Thyroid gland (tissue), 4 donors: ENCODE data around the gene NR3C1. TPM values are rescaled to one million over a fixed set of nuclear protein-coding genes. Genes with fewer than 3 reads are reported as not detected.

Experiments
- DNase-seq, 2 donors: peaks; one replicate each; pipeline ENCODE4 v3.0.0-alpha.2; 2019
- H3K27ac ChIP-seq, 3 donors: fragments of 200-600 bp; sonication (generic); 1 replicate in 2 of 3; 2 replicates in 1 of 3; pipeline ENCODE4 v1.5.1; 2016 to 2019; ENCODE audit warnings: mild to moderate bottlenecking in 1 of 3, moderate library complexity in 1 of 3
- H3K27me3 ChIP-seq: fragments of 200-600 bp; sonication (generic); one replicate; pipeline ENCODE4 v1.5.1; 2019
- H3K36me3 ChIP-seq, 2 donors: fragments of 200-600 bp; sonication (generic); one replicate each; pipeline ENCODE4 v1.5.1; 2016 to 2019
- H3K4me1 ChIP-seq, 2 donors: fragments of 200-600 bp; sonication (generic); one replicate each; pipeline ENCODE4 v1.5.1; 2017 to 2019
- H3K4me3 ChIP-seq, 3 donors: fragments of 200-600 bp; sonication (generic); replicated peaks in 1 of 3; 1 replicate in 2 of 3; 2 replicates in 1 of 3; pipeline ENCODE4 v1.5.1; 2016; ENCODE audit warnings: mild to moderate bottlenecking in 1 of 3
- H3K9me3 ChIP-seq: fragments of 200-600 bp; sonication (generic); one replicate; pipeline ENCODE4 v1.5.1; 2017
- CTCF ChIP-seq, 6 experiments: fragments of 200-600 bp in 3 of 6; fragments of 450-650 bp in 3 of 6; sonication (generic) in 3 of 6; IDR thresholded peaks; one replicate each; pipeline ENCODE4 v1.5.1; 2016 to 2019; ENCODE audit warnings: antibody characterized with exemption in 6 of 6, mild to moderate bottlenecking in 2 of 6, inconsistent platforms in 1 of 6, moderate library complexity in 1 of 6
- POLR2A ChIP-seq, 2 donors: fragments of 450-650 bp; IDR thresholded peaks; one replicate each; pipeline ENCODE4 v1.6.1; 2017; ENCODE audit warnings: antibody characterized with exemption in 2 of 2, mild to moderate bottlenecking in 2 of 2, moderate library complexity in 1 of 2
- WGBS, 2 donors: methylation state at CpG; one replicate each; pipeline ENCODE4 v1.1.5; 2017; 5-methylcytosine and 5-hydroxymethylcytosine counted together
- intact Hi-C: fragments of 100-400 bp; cut with DNase I; formaldehyde crosslinking; loops from one replicate; pipeline ENCODE4 v1.15.1; 2023
- total RNA-seq, 4 donors: library from RNA; depleted of rRNA; stranded (reverse); fragments of >200 nt; gene quantifications; one replicate each; pipeline ENCODE4 v1.2.3, GENCODE V29; 2016

NR3C1 gene
- total RNA-seq, 4 donors from 2014 or later = 59.4 to 67.7 (median 65.3) TPM

- no peak overlapping the region for H3K27ac ChIP-seq
- 96 to 98% methylated on average over 2 of the region's 2 CpGs for WGBS, 2 donors
- DNase-seq = no peak
- no peak for TF ChIP-seq CTCF (IDR thresholded peaks at IDR 0.05)
- TF ChIP-seq POLR2A (IDR thresholded peaks at IDR 0.05) = no peak
- intact Hi-C loops = no loop called here
- H3K4me3 ChIP-seq = no peak overlapping the region
- H3K9me3 ChIP-seq = no peaks in the 10 kb centered on the region
- no peaks in the 10 kb centered on the region for H3K27me3 ChIP-seq
- peaks cover 4 to 6% of the 10 kb centered on the region in 2 donors for H3K4me1 ChIP-seq
- no peaks in the 10 kb centered on the region for H3K36me3 ChIP-seq
These were observed 28.3 kb upstream of the NR3C1 start for GRCh38 chr5:143431789-143432188.

GRCh38 chr5:143428738-143429420, 25.4 kb upstream of the NR3C1 start:
- WGBS, 2 donors = 86 to 94% methylated on average over 2 of the region's 2 CpGs

GRCh38 chr5:143428155-143428554, 24.7 kb upstream of the NR3C1 start:
- Histone ChIP-seq H3K36me3 (no peaks in the 10 kb centered on the region), H3K4me3 (no peak overlapping the region), H3K4me1 (peaks cover 4 to 6% of the 10 kb centered on the region in 2 donors), H3K27ac (no peak overlapping the region), H3K9me3 (no peaks in the 10 kb centered on the region), H3K27me3 (no peaks in the 10 kb centered on the region)
- intact Hi-C loops = no loop called here
- TF ChIP-seq CTCF (IDR thresholded peaks at IDR 0.05) (no peak), POLR2A (IDR thresholded peaks at IDR 0.05) (no peak)
- 88% methylated on average over 1 of the region's 1 CpG for whole genome bisulfite sequencing, 2 donors
- DNase-seq = no peak

More at GRCh38 chr5:143428738-143429420, 25.4 kb upstream of the NR3C1 start:
- H3K4me1 ChIP-seq = peaks cover 4 to 6% of the 10 kb centered on the region in 2 donors
- no peaks in the 10 kb centered on the region for H3K27me3 ChIP-seq
- H3K36me3 ChIP-seq = no peaks in the 10 kb centered on the region
- H3K4me3 ChIP-seq = no peak overlapping the region
- intact Hi-C loops = no loop called here
- no peak for DNase-seq
- no peak for TF ChIP-seq POLR2A (IDR thresholded peaks at IDR 0.05)
- no peak for TF ChIP-seq CTCF (IDR thresholded peaks at IDR 0.05)
- H3K27ac ChIP-seq = no peak overlapping the region
- H3K9me3 ChIP-seq = no peaks in the 10 kb centered on the region

- TF ChIP-seq POLR2A (IDR thresholded peaks at IDR 0.05) (no peak), CTCF (IDR thresholded peaks at IDR 0.05) (no peak)
- intact Hi-C loops = no loop called here
- Histone ChIP-seq H3K4me3 (no peak overlapping the region), H3K9me3 (no peaks in the 10 kb centered on the region), H3K36me3 (no peaks in the 10 kb centered on the region), H3K4me1 (peaks cover 0 to 4% of the 10 kb centered on the region in 2 donors), H3K27me3 (no peaks in the 10 kb centered on the region), H3K27ac (no peak overlapping the region)
- no peak for DNase-seq
- 91 to 93% methylated on average over 3 of the region's 3 CpGs for WGBS, 2 donors
These were observed 23.7 kb upstream of the NR3C1 start for GRCh38 chr5:143427122-143427735.

GRCh38 chr5:143426437-143426991, 23.0 kb upstream of the NR3C1 start:
- TF ChIP-seq CTCF (IDR thresholded peaks at IDR 0.05) (no peak), POLR2A (IDR thresholded peaks at IDR 0.05) (no peak)
- H3K27ac ChIP-seq = no peak overlapping the region
- H3K36me3 ChIP-seq = no peaks in the 10 kb centered on the region
- H3K9me3 ChIP-seq = no peaks in the 10 kb centered on the region
- no peak for DNase-seq
- H3K4me3 ChIP-seq = no peak overlapping the region
- H3K4me1 ChIP-seq = no peaks in the 10 kb centered on the region
- H3K27me3 ChIP-seq = no peaks in the 10 kb centered on the region
- intact Hi-C loops = no loop called here
- 88 to 89% methylated on average over 9 of the region's 9 CpGs for WGBS, 2 donors
